HCT116 (cell line): Measurements from ENCODE around the gene GNG12.

Source experiments
- EGR1 ChIP-seq: IDR thresholded peaks from 2 replicates; pipeline ENCODE4 v1.6.1; 2012; ENCODE audit warnings: low read depth
- ELF1 ChIP-seq: IDR thresholded peaks from 2 replicates; pipeline ENCODE4 v1.6.1; 2012; ENCODE audit warnings: low read depth, borderline replicate concordance
- POLR2A ChIP-seq: IDR thresholded peaks from 2 replicates; pipeline ENCODE4 v1.7.0; 2011; ENCODE audit warnings: borderline replicate concordance; ENCODE audit not compliant: insufficient read depth, insufficient read length; ENCODE audit errors: extremely low read depth
- SP1 ChIP-seq: IDR thresholded peaks from 2 replicates; pipeline ENCODE4 v1.6.1; 2012; ENCODE audit warnings: low read depth
- ZNF274 ChIP-seq: fragments of 200-500 bp; sonication (Bioruptor generic); IDR thresholded peaks from 2 replicates; pipeline ENCODE4 v1.6.1; 2014; ENCODE audit warnings: mild to moderate bottlenecking, low read depth, low read length, inconsistent platforms
- TF ChIP-seq, protein P1 (sequence below): IDR thresholded peaks from 2 replicates; pipeline ENCODE4 v1.6.1; 2012
- TF ChIP-seq, protein P2 (sequence below), 3 experiments: fragments of 200-600 bp in 1 of 3; sonication (generic) in 1 of 3; IDR thresholded peaks in 2 of 3; conservative IDR thresholded peaks in 1 of 3; 2 replicates each; pipeline ENCODE4 v1.5.1; 2012 to 2017; ENCODE audit warnings: low read depth in 2 of 3, low read length in 2 of 3, antibody characterized with exemption in 1 of 3, borderline replicate concordance in 1 of 3, control low read depth in 1 of 3, mild to moderate bottlenecking in 1 of 3, mixed read lengths in 1 of 3, mixed run types in 1 of 3, moderate library complexity in 1 of 3; ENCODE audit not compliant: insufficient read depth in 1 of 3

DNA sequence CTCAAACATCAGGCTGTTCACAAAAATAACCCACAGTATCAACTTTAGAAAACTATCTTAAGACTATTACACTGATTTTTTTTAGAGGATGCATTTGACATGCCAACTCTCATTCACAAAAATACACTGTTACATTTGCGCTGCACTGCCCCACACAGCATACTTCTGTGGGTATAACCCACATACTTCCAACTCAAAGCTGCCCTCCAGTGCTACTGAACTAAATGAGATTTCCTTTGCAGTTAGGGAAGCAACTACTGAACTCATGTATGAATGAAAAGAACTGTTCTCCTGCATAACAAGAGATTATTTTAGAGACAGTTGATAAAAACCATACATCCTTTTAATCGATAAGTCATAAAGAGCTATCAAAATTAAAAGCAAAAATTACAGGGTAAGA, 174.0 kb downstream of the GNG12 start:
- no peak for TF ChIP-seq POLR2A
- TF ChIP-seq, protein P1, sequence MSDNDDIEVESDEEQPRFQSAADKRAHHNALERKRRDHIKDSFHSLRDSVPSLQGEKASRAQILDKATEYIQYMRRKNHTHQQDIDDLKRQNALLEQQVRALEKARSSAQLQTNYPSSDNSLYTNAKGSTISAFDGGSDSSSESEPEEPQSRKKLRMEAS = no peak
- TF ChIP-seq, protein P2, sequence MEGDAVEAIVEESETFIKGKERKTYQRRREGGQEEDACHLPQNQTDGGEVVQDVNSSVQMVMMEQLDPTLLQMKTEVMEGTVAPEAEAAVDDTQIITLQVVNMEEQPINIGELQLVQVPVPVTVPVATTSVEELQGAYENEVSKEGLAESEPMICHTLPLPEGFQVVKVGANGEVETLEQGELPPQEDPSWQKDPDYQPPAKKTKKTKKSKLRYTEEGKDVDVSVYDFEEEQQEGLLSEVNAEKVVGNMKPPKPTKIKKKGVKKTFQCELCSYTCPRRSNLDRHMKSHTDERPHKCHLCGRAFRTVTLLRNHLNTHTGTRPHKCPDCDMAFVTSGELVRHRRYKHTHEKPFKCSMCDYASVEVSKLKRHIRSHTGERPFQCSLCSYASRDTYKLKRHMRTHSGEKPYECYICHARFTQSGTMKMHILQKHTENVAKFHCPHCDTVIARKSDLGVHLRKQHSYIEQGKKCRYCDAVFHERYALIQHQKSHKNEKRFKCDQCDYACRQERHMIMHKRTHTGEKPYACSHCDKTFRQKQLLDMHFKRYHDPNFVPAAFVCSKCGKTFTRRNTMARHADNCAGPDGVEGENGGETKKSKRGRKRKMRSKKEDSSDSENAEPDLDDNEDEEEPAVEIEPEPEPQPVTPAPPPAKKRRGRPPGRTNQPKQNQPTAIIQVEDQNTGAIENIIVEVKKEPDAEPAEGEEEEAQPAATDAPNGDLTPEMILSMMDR (IDR thresholded peaks at IDR 0.05 in 2 of 3, conservative IDR thresholded peaks at IDR 0.05 in 1 of 3; ENCODE audit: borderline replicate concordance in 1 of 3, insufficient read depth in 1 of 3, low read depth in 2 of 3, low read length in 2 of 3) = no peak
- TF ChIP-seq ELF1 = no peak
- TF ChIP-seq ZNF274 = no peak
- no peak for TF ChIP-seq EGR1
- no peak for TF ChIP-seq SP1
